Ishikawa (cell line): Measurements from ENCODE around the gene DGKI.

Experiments
- CEBPB ChIP-seq: IDR thresholded peaks from 2 replicates; pipeline ENCODE4 v1.6.1; 2012
- CREB1 ChIP-seq: IDR thresholded peaks from 2 replicates; pipeline ENCODE4 v1.6.1; 2012; ENCODE audit warnings: low read depth
- EP300 ChIP-seq: IDR thresholded peaks from 2 replicates; pipeline ENCODE4 v1.6.1; 2012; ENCODE audit warnings: borderline replicate concordance
- FOXM1 ChIP-seq: IDR thresholded peaks from 2 replicates; pipeline ENCODE4 v1.6.1; 2012; ENCODE audit warnings: low read depth, borderline replicate concordance
- MAX ChIP-seq: IDR thresholded peaks from 2 replicates; pipeline ENCODE4 v1.6.1; 2012
- RAD21 ChIP-seq: IDR thresholded peaks from 2 replicates; pipeline ENCODE4 v1.6.1; 2012; ENCODE audit warnings: low read depth
- REST ChIP-seq: IDR thresholded peaks from 2 replicates; pipeline ENCODE4 v1.6.1; 2012; ENCODE audit warnings: low read depth, mild to moderate bottlenecking
- TAF1 ChIP-seq: IDR thresholded peaks from 2 replicates; pipeline ENCODE4 v1.6.1; 2012; ENCODE audit warnings: low read depth, mild to moderate bottlenecking
- TCF12 ChIP-seq: IDR thresholded peaks from 2 replicates; pipeline ENCODE4 v1.6.1; 2012; ENCODE audit warnings: low read depth
- TEAD4 ChIP-seq: IDR thresholded peaks from 2 replicates; pipeline ENCODE4 v1.6.1; 2012
- YY1 ChIP-seq: IDR thresholded peaks from 2 replicates; pipeline ENCODE4 v1.6.1; 2012; ENCODE audit warnings: low read depth
- ZBTB7A ChIP-seq: IDR thresholded peaks from 2 replicates; pipeline ENCODE4 v1.6.1; 2012; ENCODE audit warnings: low read depth

GRCh38 chr7:137801491-137801890, 45.3 kb downstream of the DGKI start:
- TF ChIP-seq TCF12 (no peak), TEAD4 (no peak), YY1 (no peak), TAF1 (no peak), CREB1 (no peak), EP300 (no peak), REST (no peak), ZBTB7A (no peak), CEBPB (no peak), FOXM1 (no peak), RAD21 (no peak), MAX (no peak)
